HEK293 (cell line): ENCODE data around the gene SULT1B1.
"Not testable (repeated sequence)": the region's sequence is repeated elsewhere in the genome, so short reads cannot be mapped to it uniquely, and the experiment has no call there.

Source experiments
- CTCF ChIA-PET: fragments of 350-600 bp; formaldehyde crosslinking; extraction: SDS; loops from one replicate; lab custom pipeline; 2021; ENCODE audit warnings: antibody characterized with exemption; lab: Yijun Ruan, JAX
- POLR2A ChIA-PET: fragments of 300-600 bp; formaldehyde crosslinking; extraction: SDS; loops from one replicate; lab custom pipeline; 2020; ENCODE audit warnings: antibody characterized with exemption, inconsistent platforms; lab: Yijun Ruan, JAX
- H3K27ac ChIP-seq: fragments of 200-500 bp; sonication (Bioruptor generic); 2 replicates; pipeline ENCODE4 v1.5.1; 2014; ENCODE audit warnings: low read depth, low read length, control low read depth, inconsistent platforms; ENCODE audit errors: extremely low read depth
- H3K36me3 ChIP-seq, 2 experiments: fragments of 200-500 bp in 1 of 2; sonication (Bioruptor generic) in 1 of 2; 1 replicate in 1 of 2; 2 replicates in 1 of 2; pipeline ENCODE4 v1.5.1; 2014 to 2017; ENCODE audit warnings: inconsistent platforms in 2 of 2, low read length in 2 of 2; ENCODE audit not compliant: control insufficient read depth in 2 of 2, insufficient read depth in 1 of 2
- H3K4me1 ChIP-seq: fragments of 200-500 bp; sonication (Bioruptor generic); 2 replicates; pipeline ENCODE4 v1.5.1; 2014; ENCODE audit warnings: mild to moderate bottlenecking, low read length, inconsistent platforms; ENCODE audit not compliant: control insufficient read depth, insufficient read depth
- H3K4me3 ChIP-seq: 2 replicates; pipeline ENCODE4 v1.5.1; 2011; ENCODE audit warnings: low read depth, mild to moderate bottlenecking, control low read depth, low read length, moderate library complexity
- H3K9me3 ChIP-seq: fragments of 200-500 bp; sonication (Bioruptor generic); 2 replicates; pipeline ENCODE4 v1.5.1; 2014; ENCODE audit warnings: low read depth, low read length, inconsistent platforms; ENCODE audit not compliant: control insufficient read depth, insufficient read depth
- INSM2 ChIP-seq: fragments of 450-650 bp; formaldehyde crosslinking; IDR thresholded peaks from 2 replicates; pipeline ENCODE4 v1.5.1; 2016; ENCODE audit warnings: missing biosample characterization, missing genetic modification characterization
- MZF1 ChIP-seq: fragments of 450-650 bp; formaldehyde crosslinking; IDR thresholded peaks from 2 replicates; pipeline ENCODE4 v1.5.1; 2017; ENCODE audit warnings: missing biosample characterization, missing genetic modification characterization, borderline replicate concordance
- ZBTB1 ChIP-seq: fragments of 450-650 bp; formaldehyde crosslinking; IDR thresholded peaks from 2 replicates; pipeline ENCODE4 v1.5.1; 2016; ENCODE audit warnings: missing biosample characterization, missing genetic modification characterization
- ZBTB21 ChIP-seq: fragments of 450-650 bp; formaldehyde crosslinking; IDR thresholded peaks from 2 replicates; pipeline ENCODE4 v1.5.1; 2017; ENCODE audit warnings: missing biosample characterization, missing genetic modification characterization
- ZBTB44 ChIP-seq: fragments of 450-650 bp; IDR thresholded peaks from 2 replicates; pipeline ENCODE4 v1.5.1; 2018; ENCODE audit warnings: missing biosample characterization, mild to moderate bottlenecking, missing genetic modification characterization
- ZBTB6 ChIP-seq: fragments of 450-650 bp; formaldehyde crosslinking; IDR thresholded peaks from 2 replicates; pipeline ENCODE4 v1.5.1; 2017; ENCODE audit warnings: missing biosample characterization, missing genetic modification characterization
- ZNF138 ChIP-seq: fragments of 450-650 bp; formaldehyde crosslinking; IDR thresholded peaks from 2 replicates; pipeline ENCODE4 v1.5.1; 2016; ENCODE audit warnings: missing biosample characterization, missing genetic modification characterization, borderline replicate concordance
- ZNF148 ChIP-seq: fragments of 450-650 bp; formaldehyde crosslinking; IDR thresholded peaks from 2 replicates; pipeline ENCODE4 v1.5.0; 2017; ENCODE audit warnings: missing biosample characterization, missing genetic modification characterization, borderline replicate concordance
- ZNF169 ChIP-seq: fragments of 450-650 bp; formaldehyde crosslinking; IDR thresholded peaks from 2 replicates; pipeline ENCODE4 v1.5.1; 2016; ENCODE audit warnings: missing biosample characterization, missing genetic modification characterization
- ZNF202 ChIP-seq: fragments of 450-650 bp; formaldehyde crosslinking; IDR thresholded peaks from 2 replicates; pipeline ENCODE4 v1.5.1; 2016; ENCODE audit warnings: missing biosample characterization, missing genetic modification characterization, borderline replicate concordance
- ZNF23 ChIP-seq: fragments of 450-650 bp; formaldehyde crosslinking; IDR thresholded peaks from 2 replicates; pipeline ENCODE4 v1.5.1; 2016; ENCODE audit warnings: missing biosample characterization, missing genetic modification characterization, borderline replicate concordance
- ZNF426 ChIP-seq: fragments of 450-650 bp; formaldehyde crosslinking; IDR thresholded peaks from 2 replicates; pipeline ENCODE4 v1.5.1; 2017; ENCODE audit warnings: missing biosample characterization, missing genetic modification characterization, mild to moderate bottlenecking, inconsistent platforms, moderate library complexity
- ZNF510 ChIP-seq: fragments of 450-650 bp; formaldehyde crosslinking; IDR thresholded peaks from 2 replicates; pipeline ENCODE4 v1.5.1; 2018; ENCODE audit warnings: mild to moderate bottlenecking, missing genetic modification characterization, missing biosample characterization; ENCODE audit not compliant: insufficient replicate concordance
- ZNF629 ChIP-seq: fragments of 450-650 bp; formaldehyde crosslinking; IDR thresholded peaks from 2 replicates; pipeline ENCODE4 v1.5.1; 2017; ENCODE audit warnings: missing biosample characterization, missing genetic modification characterization
- ZNF658 ChIP-seq: fragments of 450-650 bp; formaldehyde crosslinking; IDR thresholded peaks from 2 replicates; pipeline ENCODE4; 2016; ENCODE audit warnings: missing biosample characterization, missing genetic modification characterization
- ZNF670 ChIP-seq: fragments of 450-650 bp; formaldehyde crosslinking; IDR thresholded peaks from 2 replicates; pipeline ENCODE4 v1.5.1; 2016; ENCODE audit warnings: missing biosample characterization, missing genetic modification characterization, low read depth
- ZNF747 ChIP-seq: fragments of 450-650 bp; formaldehyde crosslinking; IDR thresholded peaks from 2 replicates; pipeline ENCODE4 v1.5.1; 2016; ENCODE audit warnings: missing biosample characterization, missing genetic modification characterization
- ZSCAN16 ChIP-seq: fragments of 450-650 bp; formaldehyde crosslinking; IDR thresholded peaks from 2 replicates; pipeline ENCODE4 v1.5.1; 2016; ENCODE audit warnings: missing biosample characterization, missing genetic modification characterization
- ZXDB ChIP-seq: fragments of 450-650 bp; formaldehyde crosslinking; IDR thresholded peaks from 2 replicates; pipeline ENCODE4 v1.5.1; 2016; ENCODE audit warnings: missing biosample characterization, missing genetic modification characterization

SULT1B1 gene

GRCh38 chr4:69776696-69777095 is 16.3 kb upstream of the SULT1B1 start:
- ChIA-PET CTCF (interaction anchor here (0.6 kb wide), 1 partner anchor 86 kb away, joined by 3 read pairs; no protein-coding TSS in a partner anchor), POLR2A (no interaction called here)
- no peaks in the 10 kb centered on the region for H3K4me1 ChIP-seq
- H3K36me3 ChIP-seq: no peaks in the 10 kb centered on the region
- no peaks in the 10 kb centered on the region for H3K9me3 ChIP-seq
- no peak overlapping the region for H3K27ac ChIP-seq
- H3K4me3 ChIP-seq: no peak overlapping the region
- no peak for TF ChIP-seq ZNF510 (tag by site-specific recombination)
- no peak for TF ChIP-seq ZNF148 (tag by site-specific recombination)
- TF ChIP-seq ZBTB1 (tag by site-specific recombination): no peak
- TF ChIP-seq ZNF426: no peak
- TF ChIP-seq ZBTB44 (tag by site-specific recombination): no peak
- no peak for TF ChIP-seq ZNF23
- TF ChIP-seq ZNF169 (tag by site-specific recombination): no peak
- TF ChIP-seq ZNF202: no peak
- TF ChIP-seq ZXDB (tag by site-specific recombination): no peak
- TF ChIP-seq ZNF670: no peak
- TF ChIP-seq INSM2 (tag by site-specific recombination): no peak

- H3K27ac ChIP-seq: no peak overlapping the region
- POLR2A ChIA-PET: no interaction called here
- H3K36me3 ChIP-seq: no peaks in the 10 kb centered on the region
- H3K4me3 ChIP-seq: no peak overlapping the region
- no peaks in the 10 kb centered on the region for H3K9me3 ChIP-seq
- CTCF ChIA-PET: no interaction called here
- no peaks in the 10 kb centered on the region for H3K4me1 ChIP-seq
- no peak for TF ChIP-seq ZBTB21
Measured at GRCh38 chr4:69775321-69775867, 15.0 kb upstream of the SULT1B1 start.

- no peak overlapping the region for H3K4me3 ChIP-seq
- no peaks in the 10 kb centered on the region for H3K36me3 ChIP-seq
- CTCF ChIA-PET: no interaction called here
- H3K9me3 ChIP-seq: no peaks in the 10 kb centered on the region
- POLR2A ChIA-PET: no interaction called here
- TF ChIP-seq ZNF629 (tag by site-specific recombination): no peak
- TF ChIP-seq MZF1 (tag by site-specific recombination): no peak
- TF ChIP-seq ZNF747 (tag by site-specific recombination): no peak
- TF ChIP-seq ZSCAN16 (tag by site-specific recombination): no peak
- no peak for TF ChIP-seq ZNF658
- no peak for TF ChIP-seq ZNF138 (tag by site-specific recombination)
- no peak for TF ChIP-seq ZBTB6 (tag by site-specific recombination)
- TF ChIP-seq, all 188 proteins: peak for 0
- H3K4me1 ChIP-seq: no peaks in the 10 kb centered on the region
- H3K27ac ChIP-seq: no peak overlapping the region
Measured at GRCh38 chr4:69773484-69773883, 13.1 kb upstream of the SULT1B1 start.

- H3K4me3 ChIP-seq, H3K27ac ChIP-seq, CTCF ChIA-PET, POLR2A ChIA-PET, H3K4me1 ChIP-seq, H3K36me3 ChIP-seq, H3K9me3 ChIP-seq: not testable (repeated sequence)
Measured at GRCh38 chr4:69768554-69768953, 8.1 kb upstream of the SULT1B1 start.
